IMR-90 (cell line): Measurements from ENCODE around the gene MMUT.

ENCODE experiments used
- CTCF ChIP-seq: conservative IDR thresholded peaks from 2 replicates; pipeline ENCODE4 v1.5.1; 2012; ENCODE audit warnings: mild to moderate bottlenecking, low read depth, low read length, improper control_type of control experiment
- ELK1 ChIP-seq: fragments of 150-350 bp; IDR thresholded peaks from 2 replicates; pipeline ENCODE4 v1.6.1; 2016; ENCODE audit warnings: low read depth, mild to moderate bottlenecking, low read length, moderate library complexity, borderline replicate concordance
- POLR2A ChIP-seq: IDR thresholded peaks from 2 replicates; pipeline ENCODE4 v1.6.1; 2012; ENCODE audit warnings: mild to moderate bottlenecking, low read depth, low read length

DNA sequence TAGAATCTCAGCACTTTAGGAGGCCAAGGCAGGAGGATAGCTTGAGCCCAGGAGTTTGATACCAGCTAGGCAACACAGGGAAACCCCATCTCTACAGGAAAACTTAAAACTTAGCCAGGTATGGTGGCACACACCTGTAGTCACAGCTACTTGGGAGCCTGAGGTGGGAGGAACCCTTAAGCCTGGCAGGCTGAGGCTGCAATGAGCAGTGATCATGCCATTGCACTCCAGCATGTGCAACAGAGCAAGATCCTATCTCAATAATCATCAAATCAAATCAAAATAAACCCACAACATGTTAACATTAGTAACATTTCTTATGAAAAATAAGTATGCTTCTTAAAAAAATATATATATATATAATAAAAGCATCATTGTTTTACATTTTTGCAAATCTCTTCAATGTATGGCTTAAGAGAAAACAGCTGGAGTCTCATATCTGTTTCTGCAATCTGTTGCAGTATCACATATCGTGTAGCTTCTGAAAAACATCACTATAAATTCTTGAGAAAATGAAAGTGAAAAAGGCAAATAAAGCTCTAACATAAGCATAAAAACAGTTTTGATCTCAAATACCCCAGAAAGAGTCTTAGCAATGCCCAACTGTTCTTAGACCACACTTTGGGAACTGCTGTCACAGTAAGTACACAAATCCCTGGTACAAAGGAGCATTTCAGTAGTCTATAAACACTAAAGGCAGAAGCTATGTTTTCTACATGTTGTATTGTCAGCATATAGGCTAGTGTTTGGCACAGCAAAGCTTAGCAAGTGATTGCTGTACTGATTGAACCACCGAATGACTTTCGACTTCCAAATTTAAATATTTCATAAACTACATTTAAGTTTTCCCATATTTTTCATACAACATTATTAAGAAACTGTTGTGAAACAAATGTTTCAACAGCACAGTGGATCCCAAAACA is 8.0 kb downstream of the MMUT start:
- TF ChIP-seq POLR2A (no peak), CTCF (no peak), ELK1 (no peak)
